Stomach (tissue), 4 donors: ENCODE results near the gene VIPAS39.

Source experiments
- POLR2AphosphoS5 ChIP-seq, 3 donors: sonication (generic); formaldehyde crosslinking; IDR thresholded peaks; one replicate each; pipeline ENCODE4 v1.6.1; 2016; ENCODE audit warnings: antibody characterized with exemption in 3 of 3
- TF ChIP-seq, protein P1 (sequence below), 7 experiments: fragments of 450-650 bp in 4 of 7; fragments of 200-600 bp in 3 of 7; sonication (generic) in 3 of 7; IDR thresholded peaks; one replicate each; pipeline ENCODE4 v1.5.1; 2016 to 2019; ENCODE audit warnings: antibody characterized with exemption in 7 of 7, control low read depth in 2 of 7, mild to moderate bottlenecking in 1 of 7

DNA sequence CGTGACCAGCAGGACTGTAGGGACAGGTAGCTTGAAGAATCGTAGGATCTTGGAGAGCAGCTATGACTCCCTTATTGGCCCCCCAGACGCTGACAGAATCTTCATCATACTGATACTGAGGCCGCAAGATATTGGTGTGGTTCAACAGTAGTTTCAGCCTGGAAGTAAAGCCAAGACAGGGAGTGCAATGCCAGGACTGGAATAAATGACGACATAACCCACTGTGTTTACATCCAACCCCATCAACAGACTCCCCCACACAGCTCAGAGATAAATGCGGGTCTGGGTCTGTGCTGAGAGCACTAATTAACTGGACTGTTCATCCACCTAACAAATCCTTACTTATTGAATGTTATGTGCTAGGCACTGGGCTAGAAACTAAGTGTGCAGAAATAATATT, 50.7 kb downstream of the VIPAS39 start:
- TF ChIP-seq, protein P1, sequence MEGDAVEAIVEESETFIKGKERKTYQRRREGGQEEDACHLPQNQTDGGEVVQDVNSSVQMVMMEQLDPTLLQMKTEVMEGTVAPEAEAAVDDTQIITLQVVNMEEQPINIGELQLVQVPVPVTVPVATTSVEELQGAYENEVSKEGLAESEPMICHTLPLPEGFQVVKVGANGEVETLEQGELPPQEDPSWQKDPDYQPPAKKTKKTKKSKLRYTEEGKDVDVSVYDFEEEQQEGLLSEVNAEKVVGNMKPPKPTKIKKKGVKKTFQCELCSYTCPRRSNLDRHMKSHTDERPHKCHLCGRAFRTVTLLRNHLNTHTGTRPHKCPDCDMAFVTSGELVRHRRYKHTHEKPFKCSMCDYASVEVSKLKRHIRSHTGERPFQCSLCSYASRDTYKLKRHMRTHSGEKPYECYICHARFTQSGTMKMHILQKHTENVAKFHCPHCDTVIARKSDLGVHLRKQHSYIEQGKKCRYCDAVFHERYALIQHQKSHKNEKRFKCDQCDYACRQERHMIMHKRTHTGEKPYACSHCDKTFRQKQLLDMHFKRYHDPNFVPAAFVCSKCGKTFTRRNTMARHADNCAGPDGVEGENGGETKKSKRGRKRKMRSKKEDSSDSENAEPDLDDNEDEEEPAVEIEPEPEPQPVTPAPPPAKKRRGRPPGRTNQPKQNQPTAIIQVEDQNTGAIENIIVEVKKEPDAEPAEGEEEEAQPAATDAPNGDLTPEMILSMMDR (IDR thresholded peaks at IDR 0.05), result no peak
- no peak for TF ChIP-seq POLR2AphosphoS5 (IDR thresholded peaks at IDR 0.05)
